HG02642 (cell line): Measurements from ENCODE around the gene ADCYAP1R1.

Experiments used
- ATAC-seq: cut with Tn5 transposase; IDR thresholded peaks from one replicate; pipeline ENCODE4 v1.9.1; 2021; ENCODE audit warnings: mild to moderate bottlenecking; ENCODE audit not compliant: unreplicated experiment, poor library complexity

The ADCYAP1R1 gene

DNA sequence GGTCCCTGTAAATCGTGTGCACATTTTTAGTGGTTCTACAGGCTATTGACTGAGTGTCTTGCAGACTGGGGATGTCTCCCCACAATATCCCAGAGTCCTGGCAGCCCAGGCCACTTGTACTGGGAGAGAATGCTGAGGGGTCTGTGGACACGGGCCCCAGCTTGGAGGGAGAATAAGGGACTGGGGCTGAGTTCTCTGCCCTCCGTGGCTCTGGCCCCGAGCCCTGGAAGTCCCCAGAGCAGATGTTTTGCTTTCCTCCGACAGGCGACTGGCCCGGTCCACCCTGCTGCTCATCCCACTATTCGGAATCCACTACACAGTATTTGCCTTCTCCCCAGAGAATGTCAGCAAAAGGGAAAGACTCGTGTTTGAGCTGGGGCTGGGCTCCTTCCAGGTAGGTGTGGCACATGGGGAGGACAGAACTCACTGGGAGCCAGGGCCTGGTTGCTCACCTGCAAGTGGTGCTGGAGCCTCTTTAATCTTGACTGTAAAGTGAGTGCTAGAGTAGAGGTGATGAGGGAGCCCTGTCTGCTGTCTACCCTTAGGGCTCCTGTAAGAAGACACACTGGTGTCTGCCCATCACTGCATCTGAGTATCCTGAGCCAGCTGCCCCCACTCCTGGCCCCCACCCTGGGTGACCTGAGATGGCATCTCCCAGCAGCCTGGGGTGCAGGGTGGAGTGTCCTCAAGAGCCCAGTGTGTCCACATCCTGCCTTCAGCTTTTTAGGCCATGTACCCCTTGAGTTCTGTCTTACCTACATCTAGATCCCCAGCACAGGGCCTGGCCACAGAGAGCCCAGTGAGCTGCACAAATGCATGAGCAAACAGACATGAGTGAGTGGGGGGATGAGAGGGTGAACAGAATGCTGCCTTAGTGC, 51.1 kb downstream of the ADCYAP1R1 start:
- no peak for ATAC-seq

DNA sequence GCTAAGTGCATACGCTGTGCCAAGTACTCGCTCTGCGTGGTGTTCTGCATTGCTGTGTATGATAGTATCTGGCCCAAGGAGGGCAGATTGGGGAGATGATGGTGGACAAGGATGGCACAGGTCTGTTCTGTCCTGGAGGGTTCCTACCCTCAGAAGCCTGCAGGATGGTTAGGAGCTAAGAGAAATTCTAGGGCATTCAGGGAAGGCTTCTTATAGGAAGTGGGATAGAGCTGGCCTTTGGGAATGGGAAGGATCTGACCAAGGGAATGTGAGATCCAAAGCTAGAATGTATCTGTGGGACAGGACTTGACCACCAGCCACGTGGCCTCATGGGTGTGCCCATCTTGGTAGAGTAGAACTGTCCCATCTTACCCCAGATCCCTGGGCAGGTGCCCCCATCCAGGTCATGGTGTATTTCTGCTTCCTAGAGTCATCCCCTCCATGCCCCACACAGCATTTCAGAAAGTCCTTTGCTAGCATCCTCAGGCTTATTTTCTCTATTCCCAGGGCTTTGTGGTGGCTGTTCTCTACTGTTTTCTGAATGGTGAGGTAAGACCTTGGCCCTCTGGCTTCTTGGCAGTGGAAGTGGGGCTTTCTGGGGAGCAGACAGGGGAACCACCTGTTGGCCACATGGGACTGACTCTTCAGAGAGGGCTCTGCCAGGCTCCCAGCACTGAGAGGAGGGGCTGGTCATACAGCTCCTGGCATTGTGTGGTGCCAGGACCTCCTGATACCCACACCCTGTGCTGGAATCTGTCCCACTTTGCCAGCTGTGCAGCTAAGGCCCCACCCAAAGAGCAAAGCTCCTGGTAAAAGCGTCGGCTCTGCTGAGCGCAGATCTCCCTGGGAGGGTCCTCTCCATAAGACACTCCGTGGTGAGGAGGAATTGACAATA, 52.5 kb downstream of the ADCYAP1R1 start:
- no peak for ATAC-seq

DNA sequence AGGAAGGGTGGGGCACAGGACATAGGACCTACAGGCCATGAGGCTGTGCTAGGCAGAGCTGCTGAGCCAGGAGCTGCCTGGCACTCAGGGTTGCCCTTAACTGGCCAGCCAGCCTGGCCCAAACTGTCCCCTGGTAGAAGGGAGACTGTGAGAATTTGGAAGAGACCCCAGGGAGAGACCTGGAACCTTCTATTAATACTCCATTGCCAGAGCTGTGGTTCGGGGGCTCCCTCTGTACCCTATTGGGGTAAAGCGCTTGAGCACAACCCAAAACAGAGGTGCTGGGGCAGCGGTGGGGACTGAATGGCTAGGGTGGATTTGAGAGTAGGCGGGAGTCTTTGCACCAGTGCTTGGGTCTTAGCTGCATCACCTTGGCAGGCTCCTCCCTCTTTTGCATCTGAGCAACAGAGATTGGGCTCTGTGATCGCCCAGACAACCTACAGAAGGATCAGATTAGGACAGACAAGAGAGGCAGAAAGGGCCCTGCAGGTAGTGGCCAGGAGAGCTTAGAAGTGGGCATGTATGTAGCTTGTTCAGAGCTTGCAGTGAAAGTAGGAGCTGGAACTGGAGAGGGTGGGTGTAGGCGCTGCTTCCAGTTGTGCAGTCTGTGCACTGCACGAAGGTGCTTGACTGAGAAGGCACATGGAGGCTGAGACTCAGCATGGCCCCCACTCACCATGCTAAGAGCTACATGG, 53.3 kb downstream of the ADCYAP1R1 start:
- ATAC-seq = no peak

DNA sequence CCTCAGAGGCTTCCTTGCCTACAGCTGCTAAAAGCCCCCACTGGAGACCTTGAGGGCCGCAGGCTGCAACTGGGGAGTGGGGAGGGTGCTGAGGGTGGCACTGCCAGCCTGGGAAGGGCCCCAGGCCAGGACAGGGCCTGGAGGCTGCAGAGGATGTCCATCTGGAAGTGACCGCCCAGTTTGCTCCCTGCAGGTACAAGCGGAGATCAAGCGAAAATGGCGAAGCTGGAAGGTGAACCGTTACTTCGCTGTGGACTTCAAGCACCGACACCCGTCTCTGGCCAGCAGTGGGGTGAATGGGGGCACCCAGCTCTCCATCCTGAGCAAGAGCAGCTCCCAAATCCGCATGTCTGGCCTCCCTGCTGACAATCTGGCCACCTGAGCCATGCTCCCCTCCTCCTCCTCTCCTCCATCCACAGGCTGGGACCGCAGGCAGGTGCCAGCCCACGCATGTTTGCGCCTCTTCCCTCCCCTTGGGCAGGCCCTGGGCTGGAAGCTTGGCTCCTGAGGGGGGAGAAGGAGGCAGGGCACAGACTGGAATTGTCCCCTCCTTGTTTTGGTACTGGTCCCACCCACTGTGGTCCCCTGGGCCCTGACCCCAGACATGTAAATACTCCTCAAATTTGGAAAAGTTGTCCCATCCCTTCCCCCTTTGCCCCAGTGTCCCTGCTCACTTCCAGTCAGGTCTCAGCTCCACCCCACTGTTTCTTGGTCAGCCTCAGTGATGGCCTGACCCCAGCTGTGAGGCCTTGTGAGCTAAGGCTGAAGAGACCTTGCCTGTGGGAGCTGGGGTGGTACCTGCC, 54.4 kb downstream of the ADCYAP1R1 start:
- ATAC-seq = no peak

DNA sequence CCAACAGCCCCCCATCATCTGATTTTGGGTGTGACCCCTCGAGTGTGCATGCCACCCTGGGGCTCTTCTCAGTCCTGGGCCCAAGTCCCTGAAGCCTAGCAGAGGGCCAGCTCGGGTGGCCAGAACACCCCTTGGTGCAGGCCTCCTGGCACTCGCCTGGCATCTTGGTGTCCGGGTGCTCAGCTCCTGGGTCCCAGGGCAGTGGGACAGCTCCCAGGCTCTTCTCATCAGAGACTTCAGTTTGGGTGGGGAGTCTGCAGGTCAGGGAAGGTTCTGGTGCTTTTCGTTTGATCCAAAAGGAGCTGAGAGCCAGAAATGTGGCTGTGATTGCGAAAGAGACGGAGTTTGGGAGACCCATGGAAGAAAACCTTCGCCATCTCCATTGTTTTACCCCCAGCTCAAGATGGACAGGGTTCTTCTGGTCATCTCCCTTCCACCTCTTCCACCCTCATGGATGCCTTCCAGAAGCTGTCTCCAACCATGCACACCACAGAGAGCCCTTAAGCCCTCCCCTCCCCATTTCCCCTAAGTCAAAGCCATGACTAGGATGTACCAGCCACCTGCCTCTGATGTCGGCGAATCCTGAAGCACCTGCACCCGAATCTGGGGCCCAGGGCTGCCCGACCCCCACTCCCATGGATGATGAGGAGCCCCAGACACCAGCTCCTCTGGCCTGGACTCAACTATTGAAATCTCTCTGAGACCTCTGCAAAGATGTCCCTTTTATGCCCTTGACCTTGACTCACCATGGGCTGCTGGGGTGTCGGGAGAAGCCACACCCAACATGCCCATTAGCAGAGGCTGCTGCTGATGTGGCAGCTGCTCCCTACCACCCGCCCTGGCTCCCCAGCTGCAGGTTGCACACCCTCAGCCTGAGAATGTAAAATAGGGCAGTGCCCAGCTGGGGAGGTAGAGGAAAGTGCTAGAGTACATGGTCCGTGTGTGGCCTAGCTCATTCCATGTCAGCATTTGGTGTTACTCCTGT, 55.3 kb downstream of the ADCYAP1R1 start:
- ATAC-seq = no peak

DNA sequence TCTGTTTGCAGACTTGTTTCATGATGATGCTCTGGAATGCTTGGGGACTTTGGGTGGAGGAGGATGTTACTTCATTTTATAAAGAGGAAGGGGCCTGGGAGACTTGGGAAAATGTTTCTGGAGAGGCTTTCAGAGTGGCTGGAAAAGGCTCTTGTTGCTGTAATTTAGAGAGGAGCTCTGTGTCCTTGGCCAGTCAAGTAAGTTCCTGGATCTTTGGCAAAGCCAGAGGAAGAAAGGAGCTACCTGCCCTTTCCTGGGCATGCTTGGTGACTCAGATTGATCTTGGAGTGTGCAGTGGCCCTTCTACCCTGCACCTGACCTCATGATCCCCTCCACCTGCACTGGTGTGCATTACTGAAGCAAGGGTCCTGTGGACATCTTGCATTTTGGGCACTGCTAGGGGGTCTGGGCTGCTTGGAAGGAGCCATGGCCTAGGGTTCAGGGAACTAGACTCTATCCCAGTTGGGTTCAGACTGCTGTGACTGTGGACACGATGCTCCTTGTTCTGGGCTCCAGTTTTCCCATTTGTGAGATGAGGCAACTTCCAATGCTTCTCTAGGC, 56.1 kb downstream of the ADCYAP1R1 start:
- no peak for ATAC-seq

DNA sequence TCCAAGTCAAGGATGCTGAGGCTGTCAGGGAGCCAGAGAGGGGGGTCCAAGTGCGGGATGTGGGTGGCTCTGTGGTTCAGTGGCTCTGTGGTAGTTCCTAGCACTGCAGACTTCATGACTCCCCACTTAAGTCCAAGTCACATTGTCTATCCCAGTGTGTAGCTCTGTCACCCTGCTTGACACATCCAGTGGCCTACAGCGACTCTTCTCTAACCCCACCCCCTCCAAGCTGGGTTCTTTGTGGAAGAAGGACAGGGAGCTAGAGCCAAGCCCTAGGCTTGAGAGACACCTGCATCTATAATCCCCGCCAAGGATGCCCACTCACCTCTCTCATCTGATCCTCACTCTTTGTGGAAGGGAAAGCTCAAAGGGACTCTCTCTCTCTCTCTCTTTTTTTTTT, 57.6 kb downstream of the ADCYAP1R1 start:
- ATAC-seq = no peak

DNA sequence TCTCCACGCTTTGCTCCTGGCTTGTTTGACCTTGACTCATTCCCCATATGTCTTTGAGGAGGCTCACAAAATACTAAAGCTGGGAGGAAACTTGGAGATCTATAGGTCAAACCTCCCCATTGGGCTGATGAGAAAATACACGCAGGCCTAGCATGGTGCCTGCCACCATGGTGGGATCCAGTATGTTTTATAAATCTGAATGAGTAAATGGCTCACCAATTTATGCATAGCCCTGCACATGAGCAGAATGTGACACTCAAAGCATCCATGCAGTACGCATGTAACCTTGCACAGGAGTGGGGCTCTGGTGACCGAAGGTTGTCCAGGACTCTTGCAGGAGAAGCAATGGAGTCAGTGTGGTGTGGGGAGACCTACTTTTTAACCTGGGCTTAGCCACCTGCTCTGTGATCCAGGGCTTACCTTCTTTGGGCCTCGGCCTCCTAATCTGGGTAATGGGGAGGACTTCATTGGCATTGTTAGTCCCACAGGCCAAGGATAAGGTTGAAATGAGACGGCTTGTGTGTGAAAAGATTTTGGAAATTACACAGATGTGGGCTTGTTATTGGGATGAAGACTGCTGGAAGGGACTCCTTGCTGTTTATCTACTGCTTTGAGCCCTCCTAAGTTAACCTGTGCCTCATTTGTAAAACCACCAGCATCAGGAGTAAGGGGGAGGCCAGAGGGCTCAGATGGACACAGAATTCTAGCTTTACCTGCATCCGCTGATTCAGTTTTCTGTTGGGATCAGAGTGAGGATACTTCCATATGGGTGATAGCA, 58.4 kb downstream of the ADCYAP1R1 start:
- no peak for ATAC-seq

DNA sequence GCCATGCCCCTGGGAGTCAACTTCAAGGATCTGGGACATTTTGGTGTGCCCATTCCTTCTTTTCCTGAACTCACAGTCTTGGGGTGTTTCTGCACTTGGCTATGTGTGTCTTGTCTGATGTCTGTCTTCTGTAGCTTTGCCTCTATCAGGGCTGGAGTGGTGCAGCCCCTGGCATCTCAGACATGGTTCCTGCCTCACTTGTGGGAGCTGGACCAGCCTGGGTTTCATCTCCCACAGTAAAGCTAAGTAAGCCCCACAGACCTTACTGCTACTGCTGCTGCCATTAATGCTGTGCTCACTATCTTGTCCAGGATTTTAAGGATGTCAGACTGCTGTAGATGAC, 59.0 kb downstream of the ADCYAP1R1 start:
- no peak for ATAC-seq

DNA sequence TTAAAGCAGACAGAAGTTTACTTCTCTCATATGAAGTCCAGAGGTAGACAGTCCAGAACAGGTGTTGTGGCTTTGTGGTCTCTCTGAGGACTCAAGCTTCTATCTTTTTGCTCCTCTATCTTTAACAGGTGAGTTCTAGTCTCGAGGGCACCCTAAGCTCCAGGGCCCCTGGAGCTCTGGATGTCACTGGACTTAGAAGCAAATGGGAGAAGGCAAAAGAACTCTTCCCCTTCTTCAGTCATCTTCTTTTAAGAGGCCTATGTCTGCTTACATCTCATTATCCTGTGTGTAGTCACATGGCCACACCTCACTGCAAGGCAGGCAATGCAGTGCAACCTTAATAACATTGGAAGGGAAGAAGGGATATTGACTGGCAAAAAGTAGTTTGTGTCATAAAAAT, 61.6 kb downstream of the ADCYAP1R1 start:
- no peak for ATAC-seq

DNA sequence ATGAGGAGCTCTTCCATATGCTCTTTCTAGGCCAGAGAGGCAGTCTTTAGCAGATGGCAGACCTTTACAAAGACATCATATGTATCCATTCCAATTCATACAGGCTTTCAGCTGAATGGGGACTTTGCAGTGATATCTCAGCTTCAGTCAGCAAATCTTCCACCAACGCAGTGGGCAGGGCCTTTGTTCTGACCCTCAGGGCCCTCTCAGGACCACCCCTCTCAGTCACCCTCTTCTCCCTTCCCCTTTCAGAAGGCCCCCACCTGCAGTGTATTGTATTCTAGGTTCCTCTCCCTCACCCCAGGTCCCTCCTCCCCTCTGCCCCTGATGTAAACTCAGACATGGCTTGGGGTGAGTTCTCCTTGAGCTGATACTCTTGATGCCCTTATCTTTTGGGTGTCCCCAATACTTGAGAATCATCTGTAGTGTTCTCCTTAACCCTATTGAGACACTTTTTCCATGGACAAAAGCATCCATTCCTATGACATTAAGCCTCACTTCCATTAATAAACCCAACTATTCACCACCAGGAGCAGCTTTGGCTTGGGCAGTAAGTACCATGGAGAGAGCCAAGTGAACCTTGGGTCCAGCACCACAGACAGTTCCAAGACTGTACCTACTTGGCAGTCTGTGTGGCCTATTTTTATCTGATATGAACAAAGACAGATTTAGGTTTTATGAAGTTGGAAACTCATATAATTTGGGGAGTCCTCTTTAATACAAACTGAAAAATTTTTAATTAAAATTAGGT, 62.7 kb downstream of the ADCYAP1R1 start:
- no peak for ATAC-seq

DNA sequence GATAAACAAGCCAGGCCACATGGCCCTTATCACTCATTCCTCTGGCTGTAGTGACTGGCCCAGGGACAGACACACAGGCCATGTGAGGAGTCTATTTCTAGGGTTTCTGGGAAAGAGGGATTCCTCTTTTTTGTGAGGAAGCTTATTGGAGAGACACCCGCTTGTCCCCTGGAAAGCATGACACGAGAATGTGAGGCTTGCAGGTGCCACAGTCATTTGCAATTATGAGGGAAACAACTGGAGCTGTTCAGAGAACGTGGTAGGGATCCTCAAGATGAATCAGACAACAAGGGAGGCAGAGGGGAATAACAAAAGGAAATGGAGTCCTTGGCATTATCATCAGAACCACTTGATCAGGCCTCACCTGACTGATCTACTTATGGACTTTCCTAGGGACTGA, 64.5 kb downstream of the ADCYAP1R1 start:
- ATAC-seq = no peak

DNA sequence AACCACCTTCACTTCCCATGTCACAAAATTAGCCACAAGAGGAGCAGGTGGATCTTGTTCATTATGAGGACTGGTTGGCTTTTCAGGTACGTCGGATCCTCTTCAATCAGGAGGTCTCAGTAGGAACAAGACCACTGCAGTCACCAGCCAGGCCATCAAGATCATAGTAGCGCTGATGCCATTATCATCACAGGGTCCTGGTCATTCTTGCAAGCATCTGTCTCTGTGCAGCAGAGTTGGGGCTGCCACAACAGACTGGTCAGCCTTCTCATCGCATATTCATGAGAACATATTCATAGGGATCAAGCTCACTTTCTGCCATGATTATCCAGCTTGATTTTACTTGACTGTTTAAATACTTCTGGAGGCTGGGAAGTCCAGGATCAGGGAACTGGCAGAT, 67.1 kb downstream of the ADCYAP1R1 start:
- ATAC-seq = no peak

DNA sequence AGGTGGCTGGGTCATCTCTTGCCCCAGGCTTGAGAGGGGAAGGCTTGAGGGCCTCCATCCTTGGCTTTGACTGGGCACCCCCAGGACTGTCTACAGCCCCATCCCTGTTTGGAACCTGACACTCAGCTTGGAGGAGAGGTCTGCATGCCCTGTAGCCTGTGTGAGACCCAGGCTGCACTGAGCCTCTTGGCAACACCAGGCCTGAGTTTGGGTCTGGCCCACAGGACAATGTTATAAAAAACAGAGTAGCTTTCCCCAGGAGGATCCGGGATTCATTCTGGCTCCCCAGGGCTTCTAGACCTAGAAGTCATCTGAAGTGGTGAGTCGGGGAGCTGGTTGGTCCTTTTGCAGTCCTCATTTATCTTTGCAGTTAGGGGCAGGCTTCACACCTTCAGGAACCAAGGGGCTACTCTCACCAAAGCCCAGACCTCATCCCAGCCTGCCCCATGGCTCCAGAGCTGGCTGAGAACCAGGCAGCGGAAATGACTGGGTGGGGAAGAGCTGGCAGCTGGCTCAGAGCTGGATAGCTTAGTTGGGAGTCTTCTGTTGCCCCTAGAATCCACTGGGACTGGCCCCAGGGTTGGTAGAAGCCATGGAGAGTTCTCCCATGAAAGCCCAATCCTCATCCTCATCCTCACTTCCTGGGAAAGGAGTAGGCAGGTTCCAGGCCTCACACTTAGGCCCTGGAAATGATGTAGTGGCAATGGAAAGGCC, 68.8 kb downstream of the ADCYAP1R1 start:
- ATAC-seq = no peak

DNA sequence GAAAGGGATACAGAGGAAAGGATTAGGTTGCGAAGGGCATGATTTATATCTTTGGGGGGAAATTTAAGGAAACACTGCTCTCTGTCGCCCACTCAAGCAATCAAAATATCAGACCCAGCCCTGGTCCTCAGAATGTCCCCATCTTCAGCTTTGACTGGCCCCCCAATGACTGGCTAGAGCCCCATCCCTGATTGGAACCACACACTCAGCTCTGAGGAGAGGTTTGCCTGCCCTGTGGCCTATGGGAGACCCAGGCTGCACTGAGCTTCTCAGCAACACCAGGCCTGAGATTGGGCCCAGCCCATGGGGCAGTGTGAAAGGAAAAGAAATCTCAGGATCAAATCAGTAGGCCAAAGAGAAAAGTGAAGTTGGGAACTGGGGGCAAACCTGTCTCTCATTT, 69.5 kb downstream of the ADCYAP1R1 start:
- ATAC-seq = no peak

DNA sequence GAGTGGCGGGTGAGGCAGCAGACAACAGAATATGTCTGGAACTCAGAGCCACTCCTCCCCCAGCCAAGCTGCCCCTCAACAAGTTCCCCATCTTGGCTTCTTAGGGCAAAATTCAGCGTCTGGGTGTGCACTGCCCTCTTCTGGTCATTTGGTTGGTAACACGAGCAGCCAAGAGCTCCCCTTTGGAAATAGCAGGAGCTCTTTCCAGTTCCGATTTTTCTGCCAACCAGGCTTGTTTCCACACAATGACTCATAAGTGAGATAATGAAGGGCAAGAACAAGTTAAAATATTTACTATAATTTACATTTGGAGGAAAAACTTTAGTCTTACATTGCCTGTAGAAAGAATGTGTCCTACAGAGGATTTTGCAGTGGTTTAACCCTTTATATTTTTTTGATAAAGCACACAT, 70.5 kb downstream of the ADCYAP1R1 start:
- ATAC-seq = peak; percentile 64

DNA sequence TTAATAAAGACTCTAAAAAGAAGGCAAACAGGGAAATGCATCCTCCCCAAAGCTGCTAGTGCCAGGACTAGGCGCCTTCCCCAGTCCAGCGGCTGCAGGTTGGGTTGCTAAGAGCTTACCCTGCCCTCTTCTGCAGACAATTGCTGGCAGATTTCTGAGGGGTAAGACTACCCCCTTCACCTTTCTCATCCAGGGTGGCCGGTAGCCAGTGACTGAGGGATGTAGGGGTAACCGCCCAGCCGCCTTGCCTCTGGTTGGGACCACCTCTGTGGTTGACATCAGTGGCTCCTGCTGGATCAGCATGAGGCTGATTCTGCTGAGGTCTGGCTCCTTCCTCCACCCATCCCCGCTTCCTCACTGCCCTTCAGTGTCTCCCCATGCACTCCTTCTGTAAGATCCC, 71.2 kb downstream of the ADCYAP1R1 start:
- no peak for ATAC-seq
